Fibroblast of villous mesenchyme (primary cell): ENCODE measurements around the gene ZNF564. TPM values are rescaled to one million over a fixed set of nuclear protein-coding genes. Genes with fewer than 3 reads are reported as not detected.

Experiments
- DNase-seq: peaks from one replicate; pipeline ENCODE4 v3.0.0-alpha.2; 2010; ENCODE audit warnings: low read depth
- H3K4me3 ChIP-seq: 2 replicates; pipeline ENCODE4 v1.5.1; 2011; ENCODE audit warnings: low read depth, mild to moderate bottlenecking, low read length
- total RNA-seq: library from RNA; depleted of rRNA; stranded (reverse); fragments of >200 nt; gene quantifications from 2 replicates; pipeline ENCODE4 v1.2.3, GENCODE V29; 2012
- TF ChIP-seq, protein P1 (sequence below): IDR thresholded peaks from 2 replicates; pipeline ENCODE4 v1.5.1; 2012; ENCODE audit warnings: low read depth, mild to moderate bottlenecking, low read length; ENCODE audit not compliant: insufficient read depth

The ZNF564 gene
- total RNA-seq, 1 donor: 6.0 TPM

GRCh38 chr19:12485571-12485970, 65.7 kb downstream of the ZNF564 start:
- TF ChIP-seq, protein P1, sequence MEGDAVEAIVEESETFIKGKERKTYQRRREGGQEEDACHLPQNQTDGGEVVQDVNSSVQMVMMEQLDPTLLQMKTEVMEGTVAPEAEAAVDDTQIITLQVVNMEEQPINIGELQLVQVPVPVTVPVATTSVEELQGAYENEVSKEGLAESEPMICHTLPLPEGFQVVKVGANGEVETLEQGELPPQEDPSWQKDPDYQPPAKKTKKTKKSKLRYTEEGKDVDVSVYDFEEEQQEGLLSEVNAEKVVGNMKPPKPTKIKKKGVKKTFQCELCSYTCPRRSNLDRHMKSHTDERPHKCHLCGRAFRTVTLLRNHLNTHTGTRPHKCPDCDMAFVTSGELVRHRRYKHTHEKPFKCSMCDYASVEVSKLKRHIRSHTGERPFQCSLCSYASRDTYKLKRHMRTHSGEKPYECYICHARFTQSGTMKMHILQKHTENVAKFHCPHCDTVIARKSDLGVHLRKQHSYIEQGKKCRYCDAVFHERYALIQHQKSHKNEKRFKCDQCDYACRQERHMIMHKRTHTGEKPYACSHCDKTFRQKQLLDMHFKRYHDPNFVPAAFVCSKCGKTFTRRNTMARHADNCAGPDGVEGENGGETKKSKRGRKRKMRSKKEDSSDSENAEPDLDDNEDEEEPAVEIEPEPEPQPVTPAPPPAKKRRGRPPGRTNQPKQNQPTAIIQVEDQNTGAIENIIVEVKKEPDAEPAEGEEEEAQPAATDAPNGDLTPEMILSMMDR: no peak
- DNase-seq: no peak
- H3K4me3 ChIP-seq: no peak overlapping the region

GRCh38 chr19:12485052-12485416, 66.2 kb downstream of the ZNF564 start:
- TF ChIP-seq, protein P1: no peak
- peak overlapping the region; percentile 99 for H3K4me3 ChIP-seq
- DNase-seq: no peak

GRCh38 chr19:12484371-12485051, 66.8 kb downstream of the ZNF564 start, which contains the start of gene ZNF709:
ZNF709 (minus strand) TSS chr19:12484816; CDS start chr19:12484657, 159 bp downstream.
- H3K4me3 ChIP-seq: peak within 1 kb of the TSS; percentile 99
- TF ChIP-seq, protein P1: no peak
- peak; percentile 81 for DNase-seq

DNA sequence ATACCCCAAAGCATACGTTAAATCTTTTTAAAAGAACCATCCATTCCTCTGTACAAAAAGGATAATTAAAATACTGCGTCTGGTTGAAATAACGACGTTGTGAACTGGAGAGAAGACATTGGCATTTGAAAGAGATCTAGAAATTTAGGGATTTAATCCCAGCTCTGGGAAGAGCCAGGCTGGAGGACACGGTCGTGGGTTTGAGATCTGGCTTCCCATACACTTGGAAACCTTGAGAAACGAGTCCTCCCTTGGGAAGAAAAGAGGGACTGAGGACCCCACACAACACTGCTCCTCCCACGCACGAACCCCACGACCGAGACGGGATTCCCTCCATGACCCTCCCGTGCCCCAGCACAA, 67.3 kb downstream of the ZNF564 start:
- DNase-seq: peak; percentile 16
- TF ChIP-seq, protein P1: no peak
- H3K4me3 ChIP-seq: peak overlapping the region; percentile 99

GRCh38 chr19:12482509-12482886, 68.8 kb downstream of the ZNF564 start:
- TF ChIP-seq, protein P1: no peak
- H3K4me3 ChIP-seq: no peak overlapping the region
- no peak for DNase-seq

GRCh38 chr19:12481781-12482508, 69.3 kb downstream of the ZNF564 start:
- DNase-seq: no peak
- no peak overlapping the region for H3K4me3 ChIP-seq
- TF ChIP-seq, protein P1: no peak
